Measurements from ENCODE around the gene PI4KA. TPM values are rescaled to one million over a fixed set of nuclear protein-coding genes. Genes with fewer than 3 reads are reported as not detected.

Gene PI4KA
- total and polyA plus RNA-seq, 2 donors: 37.1 to 50.9 TPM

DNA sequence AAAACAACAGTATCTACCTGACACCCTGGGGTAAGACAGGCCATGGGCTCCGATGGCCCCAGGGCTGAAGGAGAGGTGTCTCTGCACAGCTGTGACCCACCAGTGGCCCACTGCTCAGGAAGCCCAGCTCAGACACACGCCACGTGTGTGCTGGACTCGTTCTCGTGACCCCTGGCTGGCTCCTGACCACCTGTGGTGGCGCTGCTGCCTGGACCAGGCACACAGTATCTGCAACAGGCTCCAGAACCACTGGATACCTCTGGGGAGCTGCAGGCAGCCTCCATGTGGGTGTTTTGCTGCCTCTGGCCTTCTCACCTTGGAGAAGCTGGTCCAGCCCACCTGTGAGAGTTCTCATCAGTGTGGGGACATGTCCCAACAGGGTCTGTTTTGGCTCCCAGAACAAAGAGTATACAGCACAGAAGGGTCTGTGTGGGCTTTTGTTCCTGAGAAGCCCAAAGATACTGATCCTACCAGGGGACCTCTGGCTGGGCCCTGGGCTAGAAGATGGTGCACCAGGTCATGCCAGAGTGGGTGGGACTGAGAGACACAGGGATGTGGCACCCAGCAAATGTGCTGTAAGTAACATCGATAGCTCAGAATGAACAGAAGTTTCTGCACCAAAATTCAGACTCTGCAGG, 106.4 kb downstream of the PI4KA start:
- Histone ChIP-seq H3K36me3 (ENCODE audit: insufficient read depth) (no peaks in the 10 kb centered on the region), H3K4me1 (ENCODE audit: insufficient read depth) (no peaks in the 10 kb centered on the region), H3K27ac (ENCODE audit: low read depth) (no peak overlapping the region), H3K4me3 (ENCODE audit: low read depth, low read length) (no peak overlapping the region)
- WGBS: 95% methylated on average over 7 of the region's 7 CpGs
- no peak for DNase-seq (ENCODE audit: extremely low spot score)

GRCh38 chr22:20751185-20751851, 107.3 kb downstream of the PI4KA start:
- no peak overlapping the region for H3K27ac ChIP-seq (ENCODE audit: low read depth)
- H3K4me3 ChIP-seq (ENCODE audit: low read depth, low read length): no peak overlapping the region
- no peak for DNase-seq (ENCODE audit: extremely low spot score)
- peaks cover 1% of the 10 kb centered on the region for H3K36me3 ChIP-seq (ENCODE audit: insufficient read depth)
- H3K4me1 ChIP-seq (ENCODE audit: insufficient read depth): no peaks in the 10 kb centered on the region
- WGBS: 91% methylated on average over 18 of the region's 18 CpGs

DNA sequence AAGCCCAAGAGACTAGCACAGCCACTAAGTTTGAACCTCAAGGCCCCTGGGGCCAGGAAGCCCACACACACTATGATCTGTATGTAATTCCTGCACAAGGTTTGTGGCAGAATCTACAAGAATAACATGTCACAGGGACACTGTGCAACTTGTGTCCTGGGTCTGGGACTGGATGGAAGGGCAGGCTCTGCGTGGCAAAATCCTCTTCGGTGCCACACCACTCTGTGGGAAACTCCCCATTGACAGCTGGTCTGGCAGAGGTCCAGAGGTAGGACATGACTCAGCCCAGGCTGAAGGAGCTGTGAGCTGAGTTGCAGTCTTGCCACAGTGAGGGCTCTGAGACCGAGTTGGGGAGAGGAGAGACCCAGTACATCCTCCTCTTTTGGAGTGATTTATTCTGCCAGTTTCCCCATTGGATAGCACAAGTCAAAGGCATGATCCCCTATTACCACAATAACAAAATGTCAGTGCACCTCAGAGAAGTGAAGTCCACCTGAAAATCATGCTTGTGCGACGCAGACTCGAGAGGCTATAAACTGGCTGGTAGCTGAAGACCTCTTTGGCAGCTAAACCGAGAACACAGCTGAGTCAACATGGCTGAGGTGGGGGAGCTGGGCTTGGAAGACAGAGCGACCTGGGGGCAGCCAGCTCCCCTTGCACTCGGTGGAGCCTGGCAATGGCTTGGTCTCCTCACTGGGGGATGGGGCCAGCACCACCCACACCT, 108.0 kb downstream of the PI4KA start:
- Histone ChIP-seq H3K36me3 (ENCODE audit: insufficient read depth) (peaks cover 1% of the 10 kb centered on the region), H3K4me1 (ENCODE audit: insufficient read depth) (no peaks in the 10 kb centered on the region), H3K27ac (ENCODE audit: low read depth) (no peak overlapping the region), H3K4me3 (ENCODE audit: low read depth, low read length) (no peak overlapping the region)
- no peak for DNase-seq (ENCODE audit: extremely low spot score)
- WGBS: 61% methylated on average over 9 of the region's 9 CpGs

GRCh38 chr22:20749453-20749852, 109.2 kb downstream of the PI4KA start:
- Histone ChIP-seq H3K4me1 (ENCODE audit: insufficient read depth) (no peaks in the 10 kb centered on the region), H3K4me3 (ENCODE audit: low read depth, low read length) (no peak overlapping the region), H3K36me3 (ENCODE audit: insufficient read depth) (peaks cover 1% of the 10 kb centered on the region), H3K27ac (ENCODE audit: low read depth) (no peak overlapping the region)
- WGBS: 79% methylated on average over 3 of the region's 3 CpGs
- DNase-seq (ENCODE audit: extremely low spot score): no peak

DNA sequence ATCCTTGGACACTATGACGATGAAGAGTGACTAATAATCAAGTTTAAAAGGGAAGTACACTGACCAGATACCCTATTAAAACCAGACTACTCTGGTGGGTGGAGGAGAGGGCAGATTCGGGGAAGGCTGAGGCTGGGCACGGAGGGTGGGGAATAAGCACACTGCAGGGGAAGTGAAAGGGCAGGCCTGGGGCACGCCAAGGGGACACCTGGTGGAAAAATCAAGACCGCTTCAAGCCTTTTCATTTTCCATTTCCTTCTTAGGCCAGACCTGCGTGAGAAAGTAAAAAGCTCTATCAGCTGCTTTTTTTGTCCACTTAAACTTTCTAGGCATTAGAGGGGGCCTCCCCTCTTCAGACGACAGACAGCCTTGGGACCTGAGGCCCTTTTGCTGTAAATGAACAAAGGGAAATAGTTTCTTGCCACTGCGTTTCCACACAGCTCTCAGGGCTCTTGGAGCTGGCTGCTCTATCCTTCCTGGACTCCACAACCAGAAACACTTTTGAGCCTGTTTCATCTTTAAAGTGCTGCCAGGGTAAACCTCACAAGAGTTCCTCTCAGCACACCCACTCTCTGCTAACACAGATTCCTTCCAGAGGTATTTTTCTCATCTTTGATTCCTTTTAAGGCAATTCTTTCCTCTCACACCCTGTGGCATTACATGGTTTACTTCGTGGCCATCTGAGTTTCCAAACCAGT, 109.7 kb downstream of the PI4KA start:
- peaks cover 1% of the 10 kb centered on the region for H3K36me3 ChIP-seq (ENCODE audit: insufficient read depth)
- no peak for DNase-seq (ENCODE audit: extremely low spot score)
- no peak overlapping the region for H3K27ac ChIP-seq (ENCODE audit: low read depth)
- H3K4me1 ChIP-seq (ENCODE audit: insufficient read depth): no peaks in the 10 kb centered on the region
- no peak overlapping the region for H3K4me3 ChIP-seq (ENCODE audit: low read depth, low read length)
- 60% methylated on average over 9 of the region's 9 CpGs for WGBS

GRCh38 chr22:20748082-20748481, 110.5 kb downstream of the PI4KA start:
- 94% methylated on average over 7 of the region's 7 CpGs for WGBS
- H3K36me3 ChIP-seq (ENCODE audit: insufficient read depth): peaks cover 1% of the 10 kb centered on the region
- H3K4me1 ChIP-seq (ENCODE audit: insufficient read depth): no peaks in the 10 kb centered on the region
- no peak for DNase-seq (ENCODE audit: extremely low spot score)
- H3K4me3 ChIP-seq (ENCODE audit: low read depth, low read length): no peak overlapping the region
- no peak overlapping the region for H3K27ac ChIP-seq (ENCODE audit: low read depth)

DNA sequence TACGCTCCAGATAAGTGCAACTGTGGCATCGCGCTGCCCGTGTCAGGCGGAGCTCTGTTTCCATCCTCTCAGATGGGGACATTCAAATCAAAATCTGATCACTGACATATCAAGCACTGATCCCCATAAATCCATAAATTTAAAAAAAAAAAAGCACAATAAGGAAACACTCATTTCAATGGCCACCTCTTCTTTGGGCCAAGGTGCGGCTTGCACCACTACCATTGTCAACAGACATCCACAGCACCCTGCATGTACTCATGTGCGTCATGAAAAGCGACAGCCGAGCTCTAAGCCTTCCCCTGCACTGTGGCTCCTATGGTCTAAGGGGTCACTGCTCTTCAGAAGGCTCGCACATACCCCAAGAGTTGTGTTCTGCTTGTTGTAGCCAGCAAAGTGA, 111.4 kb downstream of the PI4KA start:
- H3K4me1 ChIP-seq (ENCODE audit: insufficient read depth): no peaks in the 10 kb centered on the region
- no peak overlapping the region for H3K27ac ChIP-seq (ENCODE audit: low read depth)
- peaks cover 1% of the 10 kb centered on the region for H3K36me3 ChIP-seq (ENCODE audit: insufficient read depth)
- DNase-seq (ENCODE audit: extremely low spot score): no peak
- WGBS: 96% methylated on average over 10 of the region's 10 CpGs
- no peak overlapping the region for H3K4me3 ChIP-seq (ENCODE audit: low read depth, low read length)

- WGBS: 90% methylated on average over 9 of the region's 9 CpGs
- Histone ChIP-seq H3K4me3 (ENCODE audit: low read depth, low read length) (no peak overlapping the region), H3K36me3 (ENCODE audit: insufficient read depth) (peaks cover 1% of the 10 kb centered on the region), H3K4me1 (ENCODE audit: insufficient read depth) (no peaks in the 10 kb centered on the region), H3K27ac (ENCODE audit: low read depth) (no peak overlapping the region)
- DNase-seq (ENCODE audit: extremely low spot score): no peak
Measured at GRCh38 chr22:20746431-20747189, 112.0 kb downstream of the PI4KA start.

DNA sequence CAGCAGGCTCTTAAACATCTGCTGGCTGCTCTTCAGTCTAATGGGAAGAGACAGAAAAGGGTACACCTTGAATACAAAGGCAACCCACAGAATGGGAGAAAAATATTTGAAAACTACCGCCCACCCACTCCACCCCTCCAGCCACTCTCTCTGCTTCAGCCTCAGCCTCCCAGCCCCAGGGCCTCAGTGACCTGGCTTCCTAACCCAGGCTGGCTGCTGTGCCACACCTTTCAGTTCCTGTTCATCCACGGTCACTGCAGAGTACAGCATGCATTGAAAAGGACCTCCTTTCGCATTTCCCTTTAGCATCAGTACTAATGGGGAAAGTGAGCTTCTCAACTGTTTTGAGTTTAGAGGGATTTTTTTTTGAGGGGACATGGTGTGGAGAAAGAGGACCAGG, 113.5 kb downstream of the PI4KA start:
- H3K27ac ChIP-seq (ENCODE audit: low read depth): no peak overlapping the region
- H3K4me3 ChIP-seq (ENCODE audit: low read depth, low read length): no peak overlapping the region
- H3K36me3 ChIP-seq (ENCODE audit: insufficient read depth): peaks cover 1% of the 10 kb centered on the region
- no peaks in the 10 kb centered on the region for H3K4me1 ChIP-seq (ENCODE audit: insufficient read depth)
- DNase-seq (ENCODE audit: extremely low spot score): no peak
- WGBS: 88% methylated on average over 3 of the region's 3 CpGs

GRCh38 chr22:20744456-20744855, 114.2 kb downstream of the PI4KA start:
- no peak overlapping the region for H3K4me3 ChIP-seq (ENCODE audit: low read depth, low read length)
- DNase-seq (ENCODE audit: extremely low spot score): no peak
- no peaks in the 10 kb centered on the region for H3K4me1 ChIP-seq (ENCODE audit: insufficient read depth)
- WGBS: 89% methylated on average over 15 of the region's 15 CpGs
- H3K27ac ChIP-seq (ENCODE audit: low read depth): no peak overlapping the region
- peaks cover 1% of the 10 kb centered on the region for H3K36me3 ChIP-seq (ENCODE audit: insufficient read depth)

DNA sequence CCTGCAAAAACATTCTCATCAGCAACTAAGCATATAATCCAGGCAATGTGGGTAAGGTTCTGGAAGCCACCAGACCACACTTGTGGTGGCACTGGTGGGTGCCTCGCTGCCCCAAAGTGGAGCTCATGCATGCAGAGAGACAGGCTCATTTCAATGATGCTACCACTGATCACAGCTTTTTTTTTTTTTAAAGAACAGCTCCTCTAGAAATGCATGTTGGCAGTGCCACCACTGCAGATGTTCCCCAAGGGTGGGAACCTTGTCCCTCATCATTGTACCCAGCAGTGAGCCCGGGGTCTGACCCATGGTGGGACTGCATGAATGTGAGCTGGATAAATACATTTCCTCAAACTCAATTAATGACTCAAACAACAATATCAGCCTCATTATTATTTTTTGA, 115.8 kb downstream of the PI4KA start:
- no peak for DNase-seq (ENCODE audit: extremely low spot score)
- Histone ChIP-seq H3K27ac (ENCODE audit: low read depth) (no peak overlapping the region), H3K36me3 (ENCODE audit: insufficient read depth) (peaks cover 3% of the 10 kb centered on the region), H3K4me1 (ENCODE audit: insufficient read depth) (no peaks in the 10 kb centered on the region), H3K4me3 (ENCODE audit: low read depth, low read length) (no peak overlapping the region)
- 72% methylated on average over 2 of the region's 2 CpGs for WGBS

DNA sequence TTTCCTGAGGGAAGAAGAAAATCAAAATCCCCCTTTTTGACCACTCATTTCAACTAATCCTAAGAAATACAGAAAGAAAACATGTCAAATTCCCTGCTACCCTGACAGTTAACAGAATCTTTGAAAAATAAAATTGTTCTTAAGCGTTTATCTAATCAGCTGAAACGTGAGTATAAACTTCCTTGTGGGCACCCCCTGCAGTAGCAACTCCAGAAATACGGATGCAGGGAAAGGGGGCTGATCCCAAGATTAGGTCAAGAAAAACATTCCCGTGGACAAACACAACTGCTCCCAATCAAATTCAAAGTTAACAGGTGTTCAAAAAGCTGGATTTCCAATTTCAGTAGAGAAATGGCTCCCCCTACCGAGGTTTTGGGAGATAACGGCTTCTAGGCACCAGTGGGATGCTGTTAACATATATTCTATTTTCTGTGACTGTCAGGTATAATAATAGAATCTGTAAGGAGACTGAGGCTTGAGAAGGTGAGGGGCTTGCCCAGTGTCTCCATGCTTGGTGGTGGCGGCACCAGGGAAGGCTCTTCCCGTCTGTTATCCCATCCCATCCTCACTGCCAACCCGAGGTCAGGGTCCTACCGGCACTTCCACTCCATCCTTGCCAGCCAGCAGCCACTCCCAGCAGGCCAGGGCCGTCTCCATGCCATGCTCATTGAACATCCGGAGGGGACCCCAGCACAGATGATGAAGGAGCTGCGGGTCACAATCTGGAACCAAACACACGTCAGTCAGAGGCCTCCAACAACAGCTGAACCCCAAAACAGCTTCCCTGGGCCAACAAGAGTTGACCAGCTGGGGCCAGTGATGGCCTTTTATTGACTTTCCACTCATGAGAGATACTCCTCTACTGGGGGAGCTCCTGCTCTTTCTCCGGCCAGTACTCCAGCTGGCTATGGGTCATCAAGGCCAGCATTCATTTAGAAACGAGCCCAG, 116.7 kb downstream of the PI4KA start:
- H3K4me3 ChIP-seq (ENCODE audit: low read depth, low read length): no peak overlapping the region
- peaks cover 2% of the 10 kb centered on the region for H3K36me3 ChIP-seq (ENCODE audit: insufficient read depth)
- WGBS: 74% methylated on average over 16 of the region's 16 CpGs
- no peak for DNase-seq (ENCODE audit: extremely low spot score)
- no peaks in the 10 kb centered on the region for H3K4me1 ChIP-seq (ENCODE audit: insufficient read depth)
- no peak overlapping the region for H3K27ac ChIP-seq (ENCODE audit: low read depth)

Measured in urinary bladder (tissue), 4 donors.